Measurements from ENCODE around the gene MGA.
A peak's percentile ranks its signal among the peaks of the same experiment; 100 is the strongest.

Gene MGA

GRCh38 chr15:41660235-41661077 is at the start of gene MGA:
Gene MGA (plus strand): TSS chr15:41660405.
- DNase-seq (ENCODE audit: low read depth) = peak; percentile 72

DNA sequence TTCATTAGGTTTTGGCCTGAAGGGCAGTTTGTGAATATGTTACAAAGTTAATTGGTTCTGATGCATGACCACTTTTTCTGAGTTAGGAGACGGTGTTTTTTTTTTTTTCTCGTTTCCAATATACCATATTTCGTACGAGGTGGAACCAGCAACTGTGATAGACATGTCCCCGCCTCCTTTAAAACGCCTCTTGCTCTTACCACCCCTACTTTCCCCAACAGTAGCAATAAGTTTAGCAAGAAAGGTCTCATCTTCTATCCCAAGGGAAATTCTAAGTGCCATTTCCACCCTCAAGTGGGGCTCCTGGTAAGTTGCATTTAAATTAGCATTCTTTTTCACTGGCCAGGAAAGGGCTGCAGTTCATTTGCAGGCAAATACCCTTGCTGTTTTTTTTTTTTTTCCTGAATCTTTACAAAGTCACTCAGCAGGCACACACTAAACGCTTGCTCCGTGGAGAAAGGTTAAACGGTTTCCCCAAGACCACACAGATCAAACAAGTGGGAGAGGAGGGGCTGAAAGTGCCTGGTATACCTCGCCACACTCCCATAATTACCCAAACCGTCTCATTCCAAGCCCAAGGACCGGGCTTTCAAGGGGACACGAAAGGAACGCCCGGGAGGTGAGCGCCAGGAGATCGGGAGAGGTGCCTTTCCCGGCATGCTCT is 39.5 kb upstream of the MGA start:
- no peak for DNase-seq (ENCODE audit: low read depth)

- peak; percentile 47 for DNase-seq (ENCODE audit: low read depth)
These were observed 38.7 kb upstream of the MGA start for GRCh38 chr15:41621200-41622193.

DNA sequence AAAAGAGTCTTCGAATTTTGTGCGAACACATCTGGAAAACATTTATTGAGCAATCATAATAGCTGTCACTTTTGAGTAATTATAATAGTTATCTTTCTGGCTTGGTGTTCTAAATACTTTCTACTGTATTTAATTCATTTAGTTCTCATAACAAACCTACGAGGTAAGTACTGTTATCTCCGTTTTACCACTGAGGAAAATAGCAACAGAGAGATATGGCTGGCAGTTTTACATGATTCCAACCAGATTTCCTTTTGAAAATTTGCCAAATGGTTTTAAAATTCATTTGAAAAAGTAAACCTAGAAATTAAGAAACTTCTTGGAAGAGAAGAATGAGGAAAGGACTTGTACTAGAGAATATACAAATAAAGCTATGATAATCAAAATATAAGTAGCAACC is 37.3 kb upstream of the MGA start:
- DNase-seq (ENCODE audit: low read depth) = no peak

GRCh38 chr15:41627203-41627602 is 33.0 kb upstream of the MGA start:
- DNase-seq (ENCODE audit: low read depth) = no peak

DNA sequence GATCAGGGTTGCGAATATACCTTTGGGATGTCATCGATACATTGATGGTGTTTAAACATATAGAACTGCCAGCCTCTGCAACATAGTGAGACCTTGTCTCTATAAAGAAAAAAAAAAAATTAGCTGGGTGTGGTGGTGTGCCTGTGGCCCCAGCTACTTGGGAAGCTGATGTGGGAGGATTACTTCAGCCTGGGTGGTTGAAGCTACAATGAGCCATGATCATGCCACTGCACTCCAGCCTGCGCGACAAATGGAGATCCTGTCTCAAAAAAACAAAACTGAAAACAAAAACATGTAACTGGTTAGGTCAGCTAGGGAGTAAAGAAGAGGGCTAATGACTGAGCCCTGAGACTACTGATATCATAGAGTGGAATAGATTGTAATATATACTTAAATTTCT is 30.7 kb upstream of the MGA start:
- DNase-seq (ENCODE audit: low read depth) = no peak

GRCh38 chr15:41629883-41630282 is 30.3 kb upstream of the MGA start:
- DNase-seq (ENCODE audit: low read depth) = no peak

GRCh38 chr15:41630616-41631217 is 29.5 kb upstream of the MGA start:
- DNase-seq (ENCODE audit: low read depth) = no peak

GRCh38 chr15:41631880-41632470 is 28.2 kb upstream of the MGA start:
- DNase-seq (ENCODE audit: low read depth) = no peak

- DNase-seq (ENCODE audit: low read depth) = no peak
These were observed 26.6 kb upstream of the MGA start for GRCh38 chr15:41633609-41634008.

DNA sequence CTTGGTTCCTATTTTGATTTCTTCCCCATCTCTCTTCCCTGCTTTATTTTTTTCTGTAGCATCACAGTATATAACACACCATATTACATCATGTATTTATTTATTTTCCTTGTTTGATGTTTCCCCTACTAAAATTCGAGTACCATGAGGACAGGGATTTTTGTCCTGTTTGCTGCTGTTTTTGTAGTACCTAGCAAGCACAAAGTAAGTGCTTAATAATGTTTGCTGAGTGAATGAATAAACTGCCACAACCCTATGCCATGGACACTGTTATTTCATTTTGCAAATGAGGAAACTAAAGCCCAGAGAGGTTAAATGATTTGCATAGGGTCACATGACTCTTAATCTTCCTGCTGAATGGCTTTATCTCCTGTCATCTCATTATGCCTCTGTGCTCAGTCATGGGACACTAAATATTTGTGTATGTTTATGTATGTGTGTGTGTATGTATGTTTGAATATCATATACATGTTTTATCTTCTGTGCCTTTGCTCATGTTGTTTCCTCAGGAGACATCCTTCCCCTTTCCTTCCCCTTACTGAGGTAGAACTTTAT is 26.1 kb upstream of the MGA start:
- no peak for DNase-seq (ENCODE audit: low read depth)

DNA sequence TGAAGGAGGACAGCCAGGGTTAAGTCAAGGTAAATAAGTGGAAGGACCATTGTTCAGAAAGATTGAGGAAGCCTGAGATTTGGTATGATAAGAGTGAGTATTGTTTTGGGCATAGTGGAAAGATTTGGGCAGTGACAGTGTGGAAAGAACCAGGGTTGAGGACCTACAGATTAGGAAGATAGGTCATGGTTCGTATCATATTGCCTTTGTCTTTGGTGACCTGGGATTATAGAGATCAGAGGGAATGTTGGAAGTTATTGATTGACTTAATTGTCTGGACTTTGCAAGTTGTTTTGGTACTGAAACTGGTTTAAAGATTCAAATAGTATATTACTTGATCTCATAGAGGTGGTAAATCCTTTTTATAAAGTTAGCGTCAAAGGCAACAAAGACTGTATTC is 23.1 kb upstream of the MGA start:
- no peak for DNase-seq (ENCODE audit: low read depth)

DNA sequence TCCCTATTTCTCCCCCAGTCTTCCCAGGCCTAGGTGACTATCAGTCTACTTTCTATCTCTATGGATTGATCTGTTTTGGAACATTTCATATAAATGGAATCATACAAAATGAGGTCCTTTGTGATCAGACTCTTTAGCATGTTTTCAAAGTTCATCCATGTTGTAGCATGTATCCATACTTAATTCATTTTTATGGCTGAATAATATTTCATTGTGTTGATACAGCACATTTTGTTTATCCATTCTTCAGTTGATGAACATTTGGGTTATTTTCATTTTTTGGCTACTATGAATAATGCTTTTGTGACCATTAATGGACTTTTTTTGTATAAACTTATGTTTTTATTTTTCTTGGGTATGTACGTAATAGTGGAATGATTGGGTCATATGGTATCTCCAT is 19.2 kb upstream of the MGA start:
- no peak for DNase-seq (ENCODE audit: low read depth)

- no peak for DNase-seq (ENCODE audit: low read depth)
These were observed 12.9 kb upstream of the MGA start for GRCh38 chr15:41647262-41647661.

GRCh38 chr15:41648097-41648496 is 12.1 kb upstream of the MGA start:
- no peak for DNase-seq (ENCODE audit: low read depth)

GRCh38 chr15:41648770-41649169 is 11.4 kb upstream of the MGA start:
- no peak for DNase-seq (ENCODE audit: low read depth)

DNA sequence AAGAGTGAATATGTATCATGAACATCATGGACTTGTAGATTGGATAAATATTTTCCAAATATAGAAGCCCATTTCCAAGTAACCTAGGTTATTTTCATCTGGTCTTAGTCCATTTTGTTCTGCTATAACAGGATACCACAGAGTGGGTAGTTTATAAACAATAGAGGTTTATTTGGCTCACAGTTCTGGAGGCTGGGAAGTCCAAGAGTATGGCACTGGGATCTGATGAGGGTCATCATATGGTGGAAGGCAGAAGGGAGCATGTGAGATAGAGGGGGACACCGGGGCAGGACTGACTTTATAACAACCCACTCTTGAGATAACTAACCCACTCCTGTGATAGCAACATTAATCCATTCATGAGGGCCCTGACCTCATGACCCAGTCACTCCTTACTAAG is 9.4 kb upstream of the MGA start:
- no peak for DNase-seq (ENCODE audit: low read depth)

DNA sequence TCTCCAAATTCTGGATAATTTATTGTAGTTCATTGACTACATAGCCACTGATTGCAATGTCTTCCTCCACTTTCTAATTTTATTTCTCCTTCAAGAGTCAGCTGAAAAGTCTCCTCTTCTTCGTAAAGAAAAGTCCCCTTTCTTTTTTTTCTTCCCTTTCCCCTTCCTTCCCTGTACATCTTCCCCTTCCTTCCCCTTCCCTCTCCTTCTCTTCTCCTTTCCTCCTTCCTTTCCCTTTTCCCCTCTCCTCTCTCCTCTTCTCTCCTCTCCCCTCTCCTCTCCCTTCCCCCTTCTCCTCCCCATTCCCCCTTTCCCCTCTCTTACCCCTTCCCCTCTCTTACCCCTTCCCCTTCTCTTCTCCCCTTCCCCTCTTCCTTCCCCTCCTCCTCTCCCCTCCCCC is 8.8 kb upstream of the MGA start:
- DNase-seq (ENCODE audit: low read depth) = no peak

GRCh38 chr15:41653760-41654159 is 6.4 kb upstream of the MGA start:
- DNase-seq (ENCODE audit: low read depth) = no peak

GRCh38 chr15:41655716-41656115 is 4.5 kb upstream of the MGA start:
- DNase-seq (ENCODE audit: low read depth) = no peak

DNA sequence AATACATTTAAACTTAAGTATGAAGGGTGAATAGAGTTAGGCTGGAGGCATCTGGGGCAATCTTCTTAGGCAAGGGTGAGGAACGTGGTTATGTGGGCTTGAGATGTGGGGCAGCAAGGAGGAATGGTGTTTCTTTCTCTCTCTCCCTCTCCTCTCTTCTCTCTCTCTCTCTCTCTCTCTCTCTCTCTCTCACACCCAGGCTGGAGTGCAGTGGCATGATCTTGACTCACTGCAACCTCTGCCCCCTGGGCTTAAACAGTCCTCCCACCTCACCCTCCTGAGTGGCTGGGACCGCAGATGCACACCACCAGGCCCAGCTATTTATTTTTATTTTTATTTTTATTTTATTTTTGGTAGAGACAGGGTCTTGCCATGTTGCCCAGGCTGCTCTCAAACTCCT is 4.0 kb upstream of the MGA start:
- DNase-seq (ENCODE audit: low read depth) = no peak

Measured in stimulated activated CD8-positive, alpha-beta memory T cell treated with anti-CD3 and anti-CD28 coated beads, Interleukin-15, amount 100 ng/mL, for 24 hours (primary cell).